CD4-positive, alpha-beta T cell treated with Interleukin-1 beta for 1 hour (primary cell): Measurements from ENCODE around the gene DHRS7.

Experiments
- DNase-seq, 2 donors: peaks; one replicate each; pipeline ENCODE4 v3.0.0-alpha.2; 2020 to 2022

DHRS7 gene

GRCh38 chr14:60184146-60184904 is 19.1 kb upstream of the DHRS7 start:
- peak; percentile 15 to 79 for DNase-seq

- no peak for DNase-seq
These were observed 18.5 kb upstream of the DHRS7 start for GRCh38 chr14:60183741-60184140.

- DNase-seq = no peak
These were observed 17.9 kb upstream of the DHRS7 start for GRCh38 chr14:60183138-60183537.

GRCh38 chr14:60179431-60179869 is 14.3 kb upstream of the DHRS7 start:
- DNase-seq = no peak

- no peak for DNase-seq
These were observed 13.6 kb upstream of the DHRS7 start for GRCh38 chr14:60178820-60179219.

- no peak for DNase-seq
These were observed 13.0 kb upstream of the DHRS7 start for GRCh38 chr14:60178164-60178563.

- no peak for DNase-seq
These were observed 10.2 kb upstream of the DHRS7 start for GRCh38 chr14:60175255-60175902.

- no peak for DNase-seq
These were observed 9.4 kb upstream of the DHRS7 start for GRCh38 chr14:60174352-60175254.

GRCh38 chr14:60171690-60172089 is 6.5 kb upstream of the DHRS7 start:
- DNase-seq = no peak

- no peak for DNase-seq
These were observed 5.8 kb upstream of the DHRS7 start for GRCh38 chr14:60170948-60171347.

GRCh38 chr14:60169722-60170121 is 4.5 kb upstream of the DHRS7 start:
- DNase-seq = no peak

GRCh38 chr14:60166142-60166541 is 944 bp upstream of the DHRS7 start:
- DNase-seq = peak in 1 of 2 donors; percentile 42

- no peak for DNase-seq
These were observed 314 bp upstream of the DHRS7 start for GRCh38 chr14:60165547-60165876.

GRCh38 chr14:60164404-60164711 is 840 bp downstream of the DHRS7 start:
- no peak for DNase-seq

GRCh38 chr14:60163693-60164092 is 1.5 kb downstream of the DHRS7 start:
- no peak for DNase-seq

- no peak for DNase-seq
These were observed 3.7 kb downstream of the DHRS7 start for GRCh38 chr14:60161196-60162107.

- DNase-seq = no peak
These were observed 4.8 kb downstream of the DHRS7 start for GRCh38 chr14:60160422-60160821.

- DNase-seq = no peak
These were observed 10.5 kb downstream of the DHRS7 start for GRCh38 chr14:60154671-60155070.

- peak in 1 of 2 donors; percentile 31 for DNase-seq
These were observed 11.2 kb downstream of the DHRS7 start for GRCh38 chr14:60153991-60154390.

GRCh38 chr14:60151715-60152114 is 13.5 kb downstream of the DHRS7 start:
- DNase-seq = peak; percentile 70 to 80

- DNase-seq = no peak
These were observed 30.5 kb downstream of the DHRS7 start for GRCh38 chr14:60134702-60135101.

- DNase-seq = no peak
These were observed 31.7 kb downstream of the DHRS7 start for GRCh38 chr14:60133487-60133886.

GRCh38 chr14:60125918-60126317 is 39.3 kb downstream of the DHRS7 start:
- DNase-seq = no peak
